Omental fat pad (tissue), 4 donors: ENCODE data around the gene FAM193A. TPM values are rescaled to one million over a fixed set of nuclear protein-coding genes. Genes with fewer than 3 reads are reported as not detected.
"Not testable (repeated sequence)": the region's sequence is repeated elsewhere in the genome, so short reads cannot be mapped to it uniquely, and the experiment has no call there.

ENCODE experiments used
- ATAC-seq: fragments of 150-250 bp; one replicate; pipeline ENCODE4 v1.9.1; 2016; ENCODE audit warnings: mild to moderate bottlenecking, moderate library complexity; ENCODE audit not compliant: low FRiP score
- DNase-seq: peaks from one replicate; pipeline ENCODE4 v3.0.0-alpha.2; 2019; ENCODE audit warnings: low spot score
- CTCF ChIP-seq, 3 donors: fragments of 450-650 bp; IDR thresholded peaks; one replicate each; pipeline ENCODE4 v1.5.1; 2016 to 2017; ENCODE audit warnings: antibody characterized with exemption in 3 of 3, mild to moderate bottlenecking in 3 of 3, moderate library complexity in 2 of 3
- total RNA-seq, 4 donors: library from RNA; depleted of rRNA; stranded (reverse); fragments of >200 nt; gene quantifications; one replicate each; pipeline ENCODE4 v1.1.0, GENCODE V29; 2016

Gene FAM193A
- total RNA-seq, 4 donors from 2014 or later = 16.7 to 30.1 (median 24.9) TPM

DNA sequence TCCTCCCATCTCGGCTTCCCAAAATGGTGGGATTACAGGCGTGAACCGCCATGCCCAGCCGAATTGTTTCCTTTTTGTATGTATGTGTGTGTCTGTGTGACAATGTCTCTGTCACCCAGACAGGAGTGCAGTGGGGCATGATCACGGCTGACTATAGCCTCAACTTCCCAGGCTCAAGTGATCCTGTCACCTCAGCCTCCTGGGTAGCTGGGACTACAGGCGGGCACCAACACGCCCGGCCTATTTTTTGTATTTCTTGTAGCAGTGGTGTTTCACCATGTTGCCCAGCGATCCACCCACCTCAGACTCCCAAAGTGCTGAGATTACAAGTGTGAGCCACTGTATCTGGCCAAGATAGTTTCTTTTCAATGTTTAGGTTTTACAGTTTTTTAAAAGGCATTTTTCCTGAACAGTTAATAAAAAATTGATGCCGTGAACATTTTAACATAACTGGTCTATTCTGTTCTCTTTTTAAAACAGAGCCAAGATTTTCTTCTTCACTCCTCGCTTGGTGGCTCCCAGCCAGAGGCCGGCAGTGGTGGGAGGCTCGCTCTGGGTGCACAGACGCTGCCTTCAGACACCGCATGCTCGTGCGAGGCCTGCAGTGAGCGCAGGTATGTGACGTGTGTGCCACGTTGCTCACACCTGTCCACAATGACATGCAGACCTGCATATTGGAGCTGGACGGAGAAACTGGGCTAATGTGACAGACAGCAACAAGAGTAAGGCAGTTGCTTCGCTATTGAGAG lies 88.5 kb downstream of the FAM193A start:
- DNase-seq = no peak
- no peak for ATAC-seq
- no peak for TF ChIP-seq CTCF (IDR thresholded peaks at IDR 0.05)

DNA sequence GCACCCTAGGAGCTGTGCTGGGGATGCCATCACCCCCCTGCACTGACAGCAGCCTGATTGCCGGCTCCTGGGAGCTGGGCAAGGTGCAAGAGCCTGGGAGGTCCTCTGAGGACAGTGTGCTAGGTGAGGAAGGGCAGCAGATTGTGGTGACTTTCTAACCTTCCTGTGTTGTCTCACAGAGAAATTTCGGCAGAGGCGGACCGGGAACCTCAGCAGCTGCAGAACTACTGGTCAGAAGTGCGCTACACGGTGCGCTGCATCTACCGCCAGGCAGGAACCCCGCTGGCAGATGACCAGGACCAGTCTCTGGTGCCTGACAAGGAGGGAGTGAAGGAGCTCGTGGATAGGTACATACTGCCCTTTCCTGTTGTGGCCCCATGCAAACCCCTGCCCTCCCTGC lies 89.8 kb downstream of the FAM193A start:
- ATAC-seq = no peak
- DNase-seq = no peak

GRCh38 chr4:2630556-2631273 lies 94.3 kb downstream of the FAM193A start:
- no peak for DNase-seq
- ATAC-seq = no peak
- TF ChIP-seq CTCF (IDR thresholded peaks at IDR 0.05) = no peak

More for the DNA sequence above, 89.8 kb downstream of the FAM193A start:
- TF ChIP-seq CTCF (IDR thresholded peaks at IDR 0.05) = no peak

GRCh38 chr4:2634014-2634413 lies 97.6 kb downstream of the FAM193A start:
- TF ChIP-seq CTCF (IDR thresholded peaks at IDR 0.05) = no peak
- ATAC-seq = no peak

DNA sequence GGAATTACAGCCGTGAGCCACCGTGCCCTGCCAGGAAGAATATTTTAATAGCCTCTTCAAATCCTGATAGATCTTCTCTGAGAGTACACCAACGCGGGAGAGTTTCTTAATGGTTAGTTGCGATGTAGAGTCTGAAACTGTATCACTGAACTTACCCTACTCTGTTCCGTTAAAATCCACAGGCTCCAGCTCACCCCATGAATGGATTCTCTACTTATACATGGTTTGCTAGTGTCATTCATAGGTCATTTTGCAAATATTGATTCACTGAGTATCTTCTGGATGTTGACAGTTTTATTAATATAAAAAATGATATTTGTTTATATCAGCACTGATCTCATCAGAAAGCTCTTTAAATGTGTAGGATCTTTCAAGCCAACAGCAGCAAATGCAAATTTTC lies 99.9 kb downstream of the FAM193A start:
- DNase-seq = no peak
- ATAC-seq = no peak
- no peak for TF ChIP-seq CTCF (IDR thresholded peaks at IDR 0.05)

More at GRCh38 chr4:2634014-2634413, 97.6 kb downstream of the FAM193A start:
- DNase-seq = no peak

- not testable (repeated sequence) for ATAC-seq, DNase-seq
Observed at GRCh38 chr4:2636994-2637393, 100.5 kb downstream of the FAM193A start.

- no peak for ATAC-seq
- no peak for DNase-seq
- no peak for TF ChIP-seq CTCF (IDR thresholded peaks at IDR 0.05)
Observed at GRCh38 chr4:2637956-2638552, 101.6 kb downstream of the FAM193A start.
